SIG-M5 (cell line): ENCODE measurements around the gene FBN1.

ENCODE experiments used
- DNase-seq: peaks from one replicate; lab custom pipeline; 2025; lab: John Stamatoyannopoulos, UW

FBN1 gene

DNA sequence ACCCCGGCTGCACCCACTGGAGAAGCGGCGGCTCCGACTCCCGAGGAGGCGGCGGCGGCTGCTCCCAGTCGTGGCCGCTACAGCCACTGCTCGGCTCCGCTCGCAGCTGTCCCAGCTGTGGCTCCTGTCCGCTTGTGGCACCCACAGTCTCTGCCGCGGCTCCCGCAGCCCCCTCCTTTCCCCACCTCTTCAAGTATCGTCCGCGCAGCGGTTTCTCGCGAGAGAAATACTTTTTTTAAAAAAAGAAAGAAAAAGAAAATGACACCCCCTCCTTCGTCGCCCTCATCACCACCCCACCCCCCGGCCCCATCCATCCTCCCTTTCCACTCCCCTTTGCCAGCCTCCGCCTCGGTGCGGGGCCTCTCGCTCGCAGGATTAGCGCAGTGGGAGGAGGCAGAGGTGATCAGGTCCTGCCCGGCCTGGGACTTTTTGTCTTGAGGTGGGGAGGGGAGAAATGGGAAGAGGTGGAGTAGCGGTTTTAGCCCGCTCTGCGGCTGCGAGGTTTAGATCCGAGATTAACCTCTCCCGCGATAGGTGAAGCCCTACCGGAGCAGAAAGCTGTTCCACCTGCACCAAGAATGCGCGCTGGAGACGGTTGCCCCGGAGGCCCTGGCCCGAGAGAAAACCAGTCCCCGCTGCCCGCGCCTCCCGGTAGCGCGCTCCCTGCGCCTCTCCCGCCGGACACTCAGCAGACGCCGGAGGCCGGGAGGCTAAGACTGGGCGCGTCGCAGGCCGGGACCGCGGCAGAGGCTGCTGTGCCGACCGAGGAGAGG lies at the start of gene FBN1:
TSS of gene FBN1 (minus strand) at position 152 of the 773 bp plus-strand sequence. CDS start 940 bp downstream, outside the sequence.
- DNase-seq = no peak

DNA sequence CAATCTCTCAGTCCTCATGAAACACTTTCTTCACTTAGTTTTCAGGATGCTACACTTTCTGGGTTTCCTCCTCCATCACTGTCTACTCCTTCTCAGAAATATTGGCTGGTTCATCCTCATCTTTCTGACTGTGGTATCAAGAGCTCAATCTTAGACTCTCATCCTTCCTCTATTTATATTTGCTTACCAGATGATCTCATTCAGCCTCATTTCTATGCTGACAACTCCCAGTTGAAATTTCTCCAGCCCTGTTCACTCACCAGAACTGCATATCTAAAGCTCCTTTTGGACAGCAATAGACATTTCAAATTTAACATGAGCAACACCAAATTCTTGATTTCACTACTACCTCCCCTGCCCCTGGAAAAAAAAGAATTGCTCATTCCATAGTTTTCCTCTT lies 48.0 kb upstream of the FBN1 start:
- DNase-seq = no peak

DNA sequence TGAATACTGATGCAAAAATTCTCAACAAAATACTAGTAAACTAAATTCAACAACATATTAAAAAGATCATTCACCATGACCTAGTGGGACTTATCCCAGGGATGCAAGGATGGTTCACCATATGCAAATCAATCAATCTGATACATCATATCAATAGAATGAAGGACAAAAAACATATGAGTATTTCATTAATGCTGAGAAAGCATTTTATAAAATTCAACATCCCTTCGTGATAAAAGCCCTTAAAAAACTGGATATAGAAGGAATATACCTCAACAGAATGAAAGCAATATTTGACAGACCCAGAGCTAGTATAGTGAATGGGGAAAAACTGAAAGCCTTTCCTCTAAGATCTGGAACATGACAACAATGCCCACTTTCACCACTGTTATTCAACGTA lies 43.0 kb upstream of the FBN1 start:
- no peak for DNase-seq

DNA sequence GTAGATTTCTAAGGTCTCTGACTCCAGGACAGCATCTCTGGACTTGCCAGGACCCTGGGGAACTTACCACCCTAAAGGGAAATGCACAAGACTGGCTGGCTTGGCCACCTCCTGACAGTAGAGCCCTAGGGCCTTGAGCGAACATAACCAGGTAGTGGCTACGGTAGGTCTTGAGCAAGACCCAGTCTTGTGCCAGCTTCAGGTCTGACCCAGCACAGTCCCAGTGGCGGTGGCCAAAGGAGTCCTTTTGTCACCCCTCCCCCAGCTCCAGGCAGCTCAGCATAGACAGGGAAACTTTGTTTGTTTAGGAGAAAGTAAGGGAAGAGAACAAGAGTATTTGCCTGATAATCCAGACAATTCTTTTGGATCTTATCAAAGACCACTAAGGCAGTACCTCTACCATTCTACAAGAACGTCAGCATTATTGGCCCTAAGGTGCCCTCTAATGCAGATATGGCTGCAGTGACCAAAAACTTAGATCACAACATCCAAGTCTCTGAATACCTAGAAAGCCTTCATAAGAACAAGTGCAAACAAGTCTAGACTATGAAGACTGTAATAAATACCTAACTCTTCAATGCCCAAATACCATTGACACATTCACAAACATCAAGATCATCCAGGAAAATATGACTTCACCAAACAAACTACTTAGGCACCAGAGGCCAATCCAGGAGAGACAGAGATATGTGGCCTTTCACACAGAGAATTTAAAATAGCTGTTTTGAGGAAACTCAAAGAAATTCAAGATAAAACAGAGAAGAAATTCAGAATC lies 38.7 kb upstream of the FBN1 start:
- no peak for DNase-seq

DNA sequence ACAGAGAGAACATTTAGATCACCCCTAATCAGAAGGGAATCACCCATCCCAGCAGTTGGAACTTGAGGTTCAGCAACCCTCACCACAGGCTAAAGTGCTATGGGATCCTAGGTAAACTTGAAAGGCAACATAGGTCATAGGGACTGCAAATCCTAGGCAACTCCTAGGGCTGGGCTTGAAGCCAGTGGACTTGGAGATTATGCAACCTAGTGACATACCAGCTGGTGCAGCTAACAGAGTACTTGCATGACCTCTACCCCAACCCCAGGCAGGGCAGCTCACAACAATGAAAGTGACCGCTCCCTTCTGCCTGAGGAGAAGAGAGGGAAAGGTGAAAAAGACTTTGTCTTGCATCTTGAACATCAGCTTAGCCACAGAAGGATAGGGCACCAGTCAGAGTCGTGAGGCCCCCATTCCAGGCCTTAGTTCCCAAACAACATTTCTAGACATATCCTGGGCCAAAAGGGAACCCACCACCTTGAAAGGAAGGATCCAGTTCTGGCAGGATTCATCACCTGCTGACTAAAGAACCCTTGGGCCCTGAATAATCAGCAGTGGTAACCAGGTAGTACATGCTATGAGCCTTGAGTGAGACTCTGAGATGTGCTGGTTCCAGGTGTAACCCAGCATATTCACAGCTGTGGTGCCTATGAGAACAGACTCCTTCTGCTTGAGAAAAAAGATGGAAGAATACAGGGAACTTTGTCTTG lies 37.6 kb upstream of the FBN1 start:
- DNase-seq = no peak

DNA sequence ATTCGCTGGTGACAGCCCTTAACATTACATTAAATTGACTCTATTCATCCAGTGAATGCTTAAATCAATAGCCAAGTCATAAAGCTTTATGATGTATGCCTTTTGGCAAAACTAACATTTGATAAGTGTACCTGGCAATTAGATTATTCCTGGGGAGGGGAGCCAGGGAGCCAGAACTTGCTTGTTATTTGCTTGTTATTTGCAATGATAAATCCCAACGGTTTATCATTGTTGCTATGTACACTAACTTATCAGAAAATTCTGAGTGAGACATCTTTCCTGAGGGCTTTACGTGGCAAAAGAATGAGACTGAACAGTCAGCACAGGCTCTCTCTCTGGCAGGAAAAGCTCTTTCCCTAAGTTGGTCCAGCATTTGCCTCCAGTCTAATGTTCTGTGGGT lies 35.8 kb upstream of the FBN1 start:
- DNase-seq = no peak

DNA sequence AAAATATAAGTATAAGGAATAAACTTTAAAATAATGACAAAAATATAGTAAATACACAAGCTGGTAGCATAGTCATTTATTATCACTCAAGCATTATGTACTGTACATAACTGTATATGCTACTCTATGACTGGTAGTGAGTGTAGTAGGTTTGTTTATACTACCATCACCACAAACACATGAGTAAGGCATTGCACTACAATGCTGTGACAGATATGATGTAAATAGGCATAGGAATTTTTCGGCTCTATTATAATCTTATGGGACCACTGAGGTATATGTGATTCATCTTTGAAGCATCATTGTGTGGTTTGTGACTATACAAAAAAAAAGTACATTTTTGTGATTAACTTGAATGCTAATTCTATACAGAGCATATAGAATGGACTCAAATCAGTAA lies 35.3 kb upstream of the FBN1 start:
- DNase-seq = no peak

DNA sequence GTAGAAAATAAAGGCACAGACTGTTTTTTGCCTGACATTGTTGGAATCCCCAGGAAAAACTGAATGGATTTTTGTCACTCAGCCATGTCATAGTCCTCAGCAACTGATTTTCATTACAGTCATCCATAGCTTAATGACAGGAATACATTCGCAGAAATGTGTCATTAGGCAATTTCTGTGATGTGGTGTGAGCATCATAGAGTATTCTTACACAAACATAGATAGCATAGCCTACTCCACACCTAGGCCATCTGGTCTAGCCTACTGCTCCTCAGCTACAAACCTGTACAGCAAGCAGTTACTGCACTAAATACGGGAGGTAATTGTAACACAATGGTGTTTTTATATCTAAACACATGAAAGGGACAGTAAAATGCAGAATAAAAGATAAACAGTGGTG lies 34.4 kb upstream of the FBN1 start:
- no peak for DNase-seq

DNA sequence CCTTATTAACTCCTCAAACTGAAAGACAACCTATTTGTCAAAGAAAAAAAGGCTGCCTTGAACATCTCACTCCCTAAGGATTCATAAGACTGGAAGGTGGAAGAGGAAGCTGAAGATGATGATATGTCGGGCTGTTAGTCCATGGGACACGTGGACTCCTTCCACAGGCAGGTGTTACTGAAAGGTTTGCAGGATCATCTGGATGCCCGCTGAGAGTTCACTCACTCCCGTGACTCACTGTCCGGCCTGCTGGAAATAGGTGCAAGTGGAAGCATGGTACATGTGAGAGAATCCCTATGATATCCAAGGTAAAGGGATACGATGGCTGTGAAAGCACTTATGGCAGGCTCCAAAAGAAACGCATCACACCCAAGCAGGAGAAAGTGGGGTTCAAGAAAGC lies 33.3 kb upstream of the FBN1 start:
- no peak for DNase-seq

DNA sequence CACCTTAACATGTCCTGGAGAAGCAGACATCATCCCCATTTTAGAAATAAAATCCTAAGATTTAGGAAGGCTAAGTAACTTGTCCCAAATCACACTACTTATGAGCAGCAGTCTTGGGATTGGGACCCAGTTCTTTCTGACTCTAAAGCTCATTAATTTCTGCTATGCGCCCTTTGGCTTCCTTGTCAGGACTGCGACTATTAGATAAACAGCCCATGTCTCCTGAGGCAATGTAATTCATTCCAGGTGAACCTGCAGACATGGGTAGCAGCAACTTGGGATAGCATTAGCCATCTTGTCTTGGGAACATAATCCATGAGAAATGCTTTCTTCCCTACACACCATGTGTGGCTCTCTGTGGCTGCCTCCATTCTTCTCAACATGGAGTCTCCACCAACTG lies 32.3 kb upstream of the FBN1 start:
- DNase-seq = no peak

DNA sequence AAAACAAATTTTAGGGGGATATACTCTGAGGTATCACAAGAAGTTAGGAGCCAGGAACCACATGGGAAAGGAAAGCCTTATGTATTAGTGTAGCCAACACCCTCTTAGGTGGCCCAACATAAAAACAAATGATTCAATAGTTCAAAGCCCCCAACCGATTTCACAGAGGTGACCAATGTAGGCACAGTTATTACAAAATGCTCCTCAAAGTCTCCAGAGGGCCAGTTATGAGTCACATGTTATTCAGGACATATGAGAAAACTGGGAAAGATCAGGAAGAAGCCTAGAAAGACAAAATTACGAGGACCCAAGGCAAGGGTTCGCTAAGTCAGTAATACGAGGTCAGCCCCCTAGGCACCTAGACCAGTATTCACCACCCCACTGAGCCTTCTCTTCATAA lies 29.9 kb upstream of the FBN1 start:
- no peak for DNase-seq

DNA sequence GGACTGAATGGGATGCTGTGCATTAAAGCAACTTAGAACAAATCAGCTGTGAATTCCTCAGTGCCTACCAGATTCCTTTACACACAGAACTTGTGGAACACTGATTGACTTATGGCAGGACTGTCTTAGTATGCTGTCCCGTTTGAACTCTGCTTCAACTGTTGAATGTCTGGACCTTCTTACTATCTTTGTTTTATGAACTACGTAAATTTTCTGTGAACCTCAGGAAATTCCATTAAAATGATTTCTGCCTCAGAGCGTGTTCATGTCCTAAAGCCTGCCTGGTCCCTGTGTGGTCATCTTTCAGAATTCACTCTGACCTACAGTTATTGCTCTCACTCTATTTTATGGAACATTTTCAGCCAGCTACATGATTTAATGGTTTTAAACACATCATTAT lies 29.4 kb upstream of the FBN1 start:
- DNase-seq = no peak

DNA sequence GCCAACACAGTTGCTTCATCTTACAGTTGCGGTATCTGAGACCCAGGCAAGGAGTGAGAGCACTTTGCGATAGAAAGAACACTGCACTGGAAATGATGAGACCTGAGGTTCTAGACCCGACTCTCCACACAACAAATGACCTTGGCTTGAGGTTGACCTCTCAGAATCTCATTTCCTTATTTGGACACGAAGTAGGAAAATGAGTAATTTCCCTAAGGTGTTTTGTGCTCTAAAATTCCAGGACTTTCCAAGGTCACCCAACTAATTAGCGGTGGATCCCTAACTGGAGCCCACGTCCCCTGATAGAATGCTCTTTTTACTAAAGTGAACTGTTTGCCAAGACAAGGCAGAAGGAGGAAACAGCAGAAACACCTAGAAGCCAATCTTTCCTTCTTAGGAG lies 26.7 kb upstream of the FBN1 start:
- no peak for DNase-seq

DNA sequence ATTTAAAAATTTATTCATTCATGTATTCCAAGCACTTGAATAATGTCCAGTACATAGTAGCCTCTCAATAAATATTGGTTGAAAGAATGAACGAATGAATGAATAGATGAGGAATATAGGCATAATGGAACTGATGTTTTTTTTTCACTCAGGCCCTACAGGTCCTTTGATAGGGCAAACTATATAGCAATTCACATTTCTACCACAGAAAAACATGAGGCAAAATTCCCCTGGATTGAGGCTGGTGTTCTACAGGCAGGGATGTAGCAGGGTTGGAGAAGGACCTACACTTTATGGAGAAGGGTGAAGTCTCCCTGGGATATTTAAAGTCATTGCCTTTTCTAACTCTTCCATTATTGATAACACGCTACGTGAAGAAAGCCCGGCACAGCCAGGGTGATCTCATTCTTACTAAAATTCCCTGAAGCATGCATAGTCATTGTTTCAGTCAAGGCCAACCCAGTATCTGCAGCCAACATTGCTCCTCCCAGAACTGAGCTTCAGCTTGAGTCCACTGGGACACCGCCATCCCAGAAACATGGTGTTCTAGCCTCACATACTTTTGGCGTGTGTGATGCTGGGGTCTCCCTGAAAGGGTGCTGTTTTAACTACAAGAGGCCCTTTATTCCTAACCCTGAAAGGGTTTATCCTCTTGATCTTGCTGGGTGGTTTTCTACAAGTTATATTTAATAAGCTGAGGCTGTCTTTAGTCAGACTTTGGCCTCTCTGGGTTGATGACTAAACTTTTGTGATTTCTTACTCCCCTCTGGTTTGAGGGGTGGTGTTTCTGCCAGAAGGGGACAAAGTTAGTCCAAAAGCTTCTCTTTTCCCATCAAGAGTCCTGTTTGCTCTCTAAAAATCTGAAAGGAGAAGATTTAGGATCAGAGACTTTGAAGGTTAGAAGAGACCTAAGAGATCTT lies 25.9 kb upstream of the FBN1 start:
- DNase-seq = no peak

DNA sequence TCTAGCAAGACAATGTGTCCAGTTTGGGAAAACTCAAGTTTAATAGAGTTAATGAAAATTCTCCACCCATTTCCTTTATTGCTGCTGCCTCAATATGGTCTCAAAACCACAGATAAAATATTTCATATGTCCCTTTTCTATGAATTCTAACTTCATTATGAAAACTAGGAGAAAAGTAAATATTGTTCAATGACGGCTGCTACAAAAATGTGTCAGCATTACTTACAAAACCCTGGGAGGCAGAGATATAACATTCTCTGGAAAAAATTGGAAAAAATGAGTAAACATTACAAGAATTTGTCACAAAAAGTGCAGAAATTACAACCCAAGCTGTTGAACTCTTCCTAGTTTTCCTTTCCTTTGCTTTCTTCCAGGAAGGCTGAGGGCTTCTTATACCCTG lies 22.2 kb upstream of the FBN1 start:
- DNase-seq = no peak

DNA sequence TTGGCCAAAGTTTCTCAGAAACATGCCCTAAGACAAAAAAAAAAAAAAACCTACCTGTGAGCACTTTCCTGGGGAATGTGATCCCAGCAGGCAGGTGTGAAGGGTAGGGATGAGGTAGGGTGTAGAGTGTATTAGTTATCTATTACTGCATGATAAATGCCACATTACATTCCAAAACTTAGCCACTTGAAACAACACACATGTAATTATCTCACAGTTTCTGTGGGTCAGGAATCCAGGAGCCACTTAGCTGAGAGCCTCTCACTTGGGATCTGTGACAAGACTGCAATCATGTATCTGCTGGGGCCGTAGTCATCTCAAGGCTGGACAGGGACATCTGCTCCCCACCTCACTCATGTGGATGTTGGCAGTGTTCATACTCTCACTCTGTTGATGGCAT lies 18.9 kb upstream of the FBN1 start:
- DNase-seq = no peak

DNA sequence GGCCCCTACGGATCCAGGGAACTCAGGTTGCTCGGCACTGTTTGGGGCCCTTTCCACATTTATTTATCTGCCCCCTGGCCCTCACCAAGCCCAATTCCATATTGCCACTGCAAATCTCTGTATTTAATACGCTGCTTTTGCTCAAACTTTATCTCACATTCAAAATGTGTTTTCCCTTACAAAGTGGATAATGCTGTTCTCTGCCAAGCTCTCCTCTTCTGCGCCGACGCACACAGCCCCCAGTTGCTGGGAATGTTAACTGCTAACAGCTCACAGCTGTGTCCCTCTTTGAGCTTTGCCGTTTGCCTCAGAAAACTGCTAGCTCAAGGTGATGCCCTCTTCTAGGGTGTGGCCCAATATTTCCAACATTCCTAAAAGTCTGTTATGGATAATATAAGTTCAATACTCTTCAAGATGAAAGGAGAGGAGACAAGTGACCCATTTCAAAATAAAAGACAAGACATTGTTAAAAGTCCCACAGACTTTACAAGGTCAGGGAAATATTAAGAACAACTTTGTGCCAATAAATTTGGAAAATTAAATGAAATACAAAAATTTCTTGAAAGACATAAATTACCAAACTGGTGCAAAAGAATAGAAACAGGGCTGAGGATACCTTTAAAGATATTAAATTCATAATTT lies 12.6 kb upstream of the FBN1 start:
- no peak for DNase-seq

DNA sequence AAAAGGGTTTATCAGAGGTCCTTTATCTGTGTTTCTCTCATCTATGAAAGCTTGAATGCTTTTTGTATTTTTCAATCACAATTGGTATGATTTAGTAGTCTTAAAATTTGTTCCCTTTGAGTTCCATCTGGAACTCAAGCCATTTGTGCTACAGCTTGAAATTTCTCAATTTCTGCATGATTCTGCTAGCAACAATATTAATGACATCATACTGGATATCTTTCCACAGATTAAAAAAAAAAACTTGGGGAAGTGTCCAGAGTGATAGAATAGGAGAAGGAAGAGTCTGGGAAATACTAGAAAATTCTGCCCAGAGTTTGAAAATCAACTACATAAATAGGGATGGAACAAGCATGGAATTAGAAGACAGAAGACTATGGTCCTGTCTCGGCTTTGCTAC lies 9.3 kb upstream of the FBN1 start:
- no peak for DNase-seq

DNA sequence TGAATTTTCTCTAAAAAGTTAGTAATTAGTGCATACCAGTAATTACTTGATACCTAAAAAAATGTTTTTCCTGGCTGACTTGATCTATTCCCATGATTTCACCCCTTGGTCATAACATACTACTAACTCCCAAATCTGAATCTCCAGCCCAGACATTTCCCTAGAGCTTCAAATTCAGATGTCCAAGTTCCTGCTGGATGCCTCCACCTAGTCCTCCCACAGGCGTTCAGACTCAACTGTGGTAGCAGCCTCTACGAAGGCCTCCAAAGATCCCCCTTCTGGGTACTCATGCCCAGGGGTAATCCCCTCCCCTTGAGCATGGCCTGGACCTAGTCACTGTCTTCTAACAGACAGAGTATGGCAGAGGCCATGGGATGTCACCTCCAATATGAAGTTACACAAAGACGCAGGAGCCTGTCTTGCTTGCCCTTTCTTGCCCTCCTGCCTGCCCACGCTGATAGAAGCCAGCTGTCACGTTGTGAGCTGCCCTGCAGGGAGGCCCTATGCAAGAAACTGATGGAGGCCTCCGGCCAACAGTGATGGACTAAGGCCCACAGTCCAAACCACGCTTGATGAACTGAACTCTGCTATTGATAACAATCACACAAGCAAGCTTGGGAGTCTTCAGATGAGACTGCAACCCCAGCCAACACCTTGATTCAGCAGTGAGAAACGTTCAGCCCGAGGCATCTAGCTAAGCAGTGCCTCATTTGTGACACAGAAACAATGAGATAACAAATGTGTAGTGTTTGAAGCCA lies 8.6 kb upstream of the FBN1 start:
- no peak for DNase-seq

DNA sequence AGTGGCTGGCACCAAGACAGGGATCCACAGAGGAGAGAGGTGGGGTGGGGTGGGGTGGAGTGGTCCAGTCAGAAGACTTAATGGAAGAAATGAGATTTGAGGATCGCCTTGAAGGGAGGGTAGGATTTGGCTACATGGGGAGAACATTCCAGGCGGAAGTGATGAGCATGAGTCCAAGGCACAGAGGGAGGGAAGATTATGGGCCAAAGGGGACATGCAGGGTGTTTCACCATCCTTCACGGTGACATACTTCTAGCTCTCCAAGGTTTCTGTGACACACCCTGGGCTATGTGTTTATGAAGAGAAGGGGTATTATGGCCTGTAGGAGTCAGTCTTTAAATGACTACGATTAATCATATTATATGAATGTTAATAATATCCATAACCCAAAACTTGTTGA lies 7.7 kb upstream of the FBN1 start:
- DNase-seq = no peak
